SK-N-SH (cell line): Measurements from ENCODE around the gene C11orf71. TPM values are rescaled to one million over a fixed set of nuclear protein-coding genes. Genes with fewer than 3 reads are reported as not detected.

Experiments used
- CTCF ChIA-PET: fragments of 300-600, 350-600 bp; formaldehyde crosslinking; extraction: SDS; loops from one replicate; lab custom pipeline; 2021; lab: Yijun Ruan, JAX
- POLR2A ChIA-PET: fragments of 350-600 bp; sonication (Branson Sonifier 250); formaldehyde crosslinking; extraction: SDS; loops from one replicate; lab custom pipeline; 2020; ENCODE audit warnings: antibody characterized with exemption, inconsistent platforms; lab: Yijun Ruan, JAX
- DNase-seq: peaks from one replicate; pipeline ENCODE4 v3.0.0; 2012
- H2AFZ ChIP-seq: fragments of 200-600 bp; sonication (generic); 2 replicates; pipeline ENCODE4 v1.8.1; 2016; ENCODE audit warnings: antibody characterized with exemption, mild to moderate bottlenecking, low read depth
- H3F3A ChIP-seq: fragments of 200-600 bp; sonication (generic); replicated peaks from 2 replicates; pipeline ENCODE3; 2016; ENCODE audit warnings: antibody characterized with exemption, mild to moderate bottlenecking; ENCODE audit not compliant: insufficient read depth
- H3K27ac ChIP-seq, 2 experiments: fragments of 200-500 bp in 1 of 2; fragments of 200-600 bp in 1 of 2; sonication (Bioruptor generic) in 1 of 2; sonication (generic), shearing (Covaris generic) in 1 of 2; 2 replicates each; pipeline versions ENCODE4 v1.5.1 to v1.6.1; 2014 to 2016; ENCODE audit warnings: low read depth in 2 of 2, inconsistent platforms in 1 of 2, low read length in 1 of 2, mild to moderate bottlenecking in 1 of 2, mixed read lengths in 1 of 2
- H3K27me3 ChIP-seq: fragments of 200-600 bp; sonication (generic), shearing (Covaris generic); 2 replicates; pipeline ENCODE4 v1.6.1; 2016; ENCODE audit warnings: mixed run types; ENCODE audit not compliant: insufficient read depth
- H3K36me3 ChIP-seq, 2 experiments: fragments of 200-500 bp in 1 of 2; fragments of 200-600 bp in 1 of 2; sonication (Bioruptor generic) in 1 of 2; sonication (generic) in 1 of 2; replicated peaks in 1 of 2; 2 replicates each; pipeline versions ENCODE3 to v1.5.1; 2014 to 2016; ENCODE audit warnings: low read length in 1 of 2, mild to moderate bottlenecking in 1 of 2; ENCODE audit not compliant: insufficient read depth in 2 of 2, control insufficient read depth in 1 of 2
- H3K4me1 ChIP-seq, 2 experiments: fragments of 200-500 bp in 1 of 2; fragments of 200-600 bp in 1 of 2; sonication (Bioruptor generic) in 1 of 2; sonication (generic), shearing (Covaris generic) in 1 of 2; 2 replicates each; pipeline versions ENCODE4 v1.5.1 to v1.6.1; 2014 to 2016; ENCODE audit warnings: low read depth in 1 of 2, low read length in 1 of 2, mixed run types in 1 of 2; ENCODE audit not compliant: insufficient read depth in 2 of 2, control insufficient read depth in 1 of 2
- H3K4me2 ChIP-seq: fragments of 200-600 bp; sonication (generic), shearing (Covaris generic); 2 replicates; pipeline ENCODE4 v1.6.1; 2017; ENCODE audit warnings: mixed run types
- H3K4me3 ChIP-seq, 2 experiments: fragments of 200-500 bp in 1 of 2; fragments of 200-600 bp in 1 of 2; sonication (Bioruptor generic) in 1 of 2; sonication (generic), shearing (Covaris generic) in 1 of 2; 2 replicates each; pipeline versions ENCODE4 v1.5.1 to v1.8.1; 2014 to 2016; ENCODE audit warnings: low read depth in 2 of 2, inconsistent platforms in 1 of 2, low read length in 1 of 2, mild to moderate bottlenecking in 1 of 2, mixed read lengths in 1 of 2, moderate library complexity in 1 of 2
- H3K79me2 ChIP-seq: fragments of 200-600 bp; sonication (generic); 2 replicates; pipeline ENCODE4 v1.8.1; 2017; ENCODE audit warnings: mild to moderate bottlenecking; ENCODE audit not compliant: insufficient read depth
- H3K9ac ChIP-seq: fragments of 200-600 bp; sonication (generic); 2 replicates; pipeline ENCODE4 v1.6.1; 2017; ENCODE audit warnings: mixed run types
- H3K9me2 ChIP-seq: fragments of 200-600 bp; sonication (generic); 2 replicates; pipeline ENCODE4 v1.6.1; 2017; ENCODE audit warnings: mixed run types
- H3K9me3 ChIP-seq: fragments of 200-600 bp; sonication (generic); 2 replicates; pipeline ENCODE4 v1.6.1; 2017; ENCODE audit warnings: mixed run types, mild to moderate bottlenecking, moderate library complexity
- H4K20me1 ChIP-seq: fragments of 200-600 bp; sonication (generic); 2 replicates; pipeline ENCODE4 v1.6.1; 2017; ENCODE audit warnings: mild to moderate bottlenecking, mixed run types; ENCODE audit not compliant: insufficient read depth
- EP300 ChIP-seq, 2 experiments: IDR thresholded peaks; 2 replicates each; pipeline versions ENCODE4 v1.4.0 to v1.6.1; 2012; ENCODE audit warnings: borderline replicate concordance in 1 of 2, low read depth in 1 of 2, low read length in 1 of 2
- EZH2phosphoT487 ChIP-seq: fragments of 200-600 bp; sonication (generic); IDR thresholded peaks from 2 replicates; pipeline ENCODE4 v1.6.1; 2017; ENCODE audit warnings: low read depth, mixed run types, mild to moderate bottlenecking, antibody characterized with exemption, moderate library complexity, borderline replicate concordance
- JUND ChIP-seq: IDR thresholded peaks from 2 replicates; pipeline ENCODE4 v1.4.0; 2012
- MAX ChIP-seq: IDR thresholded peaks from 2 replicates; pipeline ENCODE4 v1.4.0; 2012; ENCODE audit warnings: low read depth
- MEF2A ChIP-seq: IDR thresholded peaks from 2 replicates; pipeline ENCODE4 v1.4.0; 2012; ENCODE audit warnings: low read depth, borderline replicate concordance
- MXI1 ChIP-seq: IDR thresholded peaks from 2 replicates; pipeline ENCODE4 v1.6.1; 2012; ENCODE audit warnings: mild to moderate bottlenecking, low read depth, low read length, improper control_type of control experiment
- NFIC ChIP-seq: IDR thresholded peaks from 2 replicates; pipeline ENCODE4 v1.4.0; 2012; ENCODE audit warnings: borderline replicate concordance
- PBX3 ChIP-seq: IDR thresholded peaks from 2 replicates; pipeline ENCODE4; 2012
- RAD21 ChIP-seq: IDR thresholded peaks from 2 replicates; pipeline ENCODE4 v1.6.1; 2012; ENCODE audit warnings: mild to moderate bottlenecking, low read length
- RFX5 ChIP-seq: IDR thresholded peaks from 2 replicates; pipeline ENCODE4 v1.6.1; 2012; ENCODE audit warnings: mild to moderate bottlenecking, improper control_type of control experiment, low read length
- RXRA ChIP-seq: IDR thresholded peaks from 2 replicates; pipeline ENCODE4 v1.4.0; 2012; ENCODE audit warnings: low read depth, mild to moderate bottlenecking, borderline replicate concordance
- SIN3A ChIP-seq: IDR thresholded peaks from 2 replicates; pipeline ENCODE4 v1.6.1; 2012; ENCODE audit warnings: low read depth, mild to moderate bottlenecking, low read length, moderate library complexity, borderline replicate concordance
- TAF1 ChIP-seq: IDR thresholded peaks from 2 replicates; pipeline ENCODE4 v1.6.1; 2012; ENCODE audit warnings: low read depth, mild to moderate bottlenecking, low read length, moderate library complexity, borderline replicate concordance
- TCF12 ChIP-seq: IDR thresholded peaks from 2 replicates; pipeline ENCODE4 v1.4.0; 2012
- ZBTB33 ChIP-seq: IDR thresholded peaks from 2 replicates; pipeline ENCODE4 v1.4.0; 2012; ENCODE audit warnings: low read depth, borderline replicate concordance
- WGBS: methylation state at CpG from one replicate; pipeline ENCODE4 v1.1.6; 2017; ENCODE audit warnings: low lambda C conversion rate; 5-methylcytosine and 5-hydroxymethylcytosine counted together
- polyA plus RNA-seq, 3 experiments: library from polyadenylated mRNA; depleted of rRNA; stranded (reverse); fragments of >200 nt; gene quantifications; 2 replicates each; pipeline ENCODE4 v1.2.3, GENCODE V29; 2012

Gene C11orf71
- polyA plus RNA-seq, 1 of the 3 experiments (the other 2 are of a cell fraction): 7.8 TPM

GRCh38 chr11:114412946-114413345 lies 12.6 kb upstream of the C11orf71 start (continued):
- no peak for TF ChIP-seq ZBTB33
- TF ChIP-seq PBX3: no peak
- no peak for TF ChIP-seq MAX
- no peak for TF ChIP-seq JUND
- TF ChIP-seq EZH2phosphoT487: no peak
- no peak for TF ChIP-seq MEF2A
- no peak for TF ChIP-seq EP300 (IDR thresholded peaks at IDR 0.05; ENCODE audit: borderline replicate concordance in 1 of 2, low read depth in 1 of 2, low read length in 1 of 2)
- TF ChIP-seq NFIC: no peak

- DNase-seq: no peak
- 1% methylated on average over 4 of the region's 4 CpGs for WGBS
- Histone ChIP-seq H3K4me2 (peak overlapping the region; percentile 74), H3K9ac (peak overlapping the region; percentile 98), H2AFZ (peak overlapping the region; percentile 53; the same call in 1 of the 2 replicates), H3K36me3 (peaks cover 33 to 38% of the 10 kb centered on the region in 2 experiments), H3K9me2 (no peaks in the 10 kb centered on the region), H3K27me3 (no peaks in the 10 kb centered on the region), H4K20me1 (peaks cover 4% of the 10 kb centered on the region; the same call in 1 of the 2 replicates), H3F3A (peaks cover 7% of the 10 kb centered on the region), H3K9me3 (no peaks in the 10 kb centered on the region), H3K79me2 (peaks cover 82% of the 10 kb centered on the region), H3K4me3 (peak overlapping the region; percentile 93 to 95), H3K4me1 (peaks cover 7 to 30% of the 10 kb centered on the region in 2 experiments; a peak in 3 of 4 replicates), H3K27ac (peak overlapping the region; percentile 97 to 98)
- TF ChIP-seq TCF12: no peak
- TF ChIP-seq RXRA: no peak
- no peak for TF ChIP-seq EZH2phosphoT487
- no peak for TF ChIP-seq RAD21
- no peak for TF ChIP-seq MXI1
- TF ChIP-seq MAX: no peak
- no peak for TF ChIP-seq NFIC
- TF ChIP-seq SIN3A: no peak
- TF ChIP-seq RFX5: no peak
- no peak for TF ChIP-seq MEF2A
- no peak for TF ChIP-seq TAF1
- ChIA-PET CTCF (no interaction called here), POLR2A (no interaction called here)
These were observed 1.0 kb upstream of the C11orf71 start for GRCh38 chr11:114401311-114401710.
